Ovary (tissue), 3 donors: ENCODE data around the gene BABAM2.

ENCODE experiments used
- CTCF ChIP-seq, 3 donors: fragments of 450-650 bp in 2 of 3; fragments of 200-600 bp in 1 of 3; IDR thresholded peaks; one replicate each; pipeline versions ENCODE4 v1.5.1 to v1.8.0; 2016 to 2022; ENCODE audit warnings: antibody characterized with exemption in 3 of 3, mild to moderate bottlenecking in 1 of 3
- POLR2A ChIP-seq: fragments of 450-650 bp; IDR thresholded peaks from one replicate; pipeline ENCODE4 v1.6.1; 2017; ENCODE audit warnings: antibody characterized with exemption, mild to moderate bottlenecking, moderate library complexity
- donor health status: DM: no; HTN: no; CAD: no.

GRCh38 chr2:27966466-27966865 lies 75.9 kb downstream of the BABAM2 start:
- TF ChIP-seq CTCF (IDR thresholded peaks at IDR 0.05) (no peak), POLR2A (no peak)
